NCI-H1436 (cell line): ENCODE results near the gene SELE.
"Not testable (repeated sequence)": the region's sequence is repeated elsewhere in the genome, so short reads cannot be mapped to it uniquely, and the experiment has no call there.

Source experiments
- DNase-seq: peaks from one replicate; lab custom pipeline; 2025; lab: John Stamatoyannopoulos, UW

The SELE gene

DNA sequence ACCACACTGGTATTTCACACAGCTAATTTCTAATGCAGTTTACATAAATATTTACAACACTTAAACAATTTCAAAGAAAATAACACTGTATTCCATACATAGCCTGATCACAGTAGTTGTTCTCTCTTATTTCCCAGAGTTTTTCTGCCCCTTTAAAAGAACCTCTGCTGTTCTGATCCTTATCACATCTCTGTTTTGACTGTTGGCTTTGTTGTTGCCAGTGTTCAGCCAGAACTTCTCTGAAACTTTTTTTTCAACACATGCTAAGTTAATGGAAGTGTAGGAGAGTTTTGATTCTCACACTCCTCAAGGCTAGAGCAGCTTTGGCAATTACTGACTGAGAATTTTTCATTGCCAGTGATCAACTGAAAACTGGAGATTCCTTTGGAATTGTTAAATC is 11.1 kb downstream of the SELE start:
- no peak for DNase-seq

DNA sequence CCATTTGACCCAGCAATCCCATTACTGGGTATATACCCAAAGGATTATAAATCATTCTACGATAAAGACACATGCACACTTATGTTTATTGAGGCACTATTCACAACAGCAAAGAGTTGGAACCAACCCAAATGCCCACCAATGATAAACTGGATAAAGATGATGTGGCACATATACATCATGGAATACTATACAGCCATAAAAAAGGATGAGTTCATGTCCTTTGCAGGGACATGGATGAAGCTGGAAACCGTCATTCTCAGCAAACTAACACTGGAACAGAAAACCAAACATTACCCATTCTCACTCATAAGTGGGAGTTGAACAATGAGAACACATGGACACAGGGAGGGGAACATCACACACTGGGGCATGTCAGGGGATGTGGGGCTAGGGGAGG is 18.8 kb downstream of the SELE start:
- not testable (repeated sequence) for DNase-seq

DNA sequence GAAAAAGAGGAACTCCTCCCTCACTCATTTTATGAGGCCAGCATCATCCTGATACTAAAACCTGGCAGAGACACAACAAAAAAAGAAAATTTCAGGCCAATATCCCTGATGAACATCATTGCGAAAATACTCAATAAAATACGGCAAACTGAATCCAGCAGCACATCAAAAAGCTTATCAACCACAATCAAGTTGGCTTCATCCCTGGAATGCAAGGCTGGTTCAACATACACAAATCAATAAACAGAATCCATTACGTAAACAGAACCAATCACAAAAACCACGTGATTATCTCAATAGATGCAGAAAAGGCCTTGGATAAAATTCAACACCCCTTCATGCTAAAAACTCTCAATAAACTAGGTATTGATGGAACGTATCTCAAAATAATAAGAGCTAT is 20.8 kb downstream of the SELE start:
- DNase-seq = not testable (repeated sequence)

DNA sequence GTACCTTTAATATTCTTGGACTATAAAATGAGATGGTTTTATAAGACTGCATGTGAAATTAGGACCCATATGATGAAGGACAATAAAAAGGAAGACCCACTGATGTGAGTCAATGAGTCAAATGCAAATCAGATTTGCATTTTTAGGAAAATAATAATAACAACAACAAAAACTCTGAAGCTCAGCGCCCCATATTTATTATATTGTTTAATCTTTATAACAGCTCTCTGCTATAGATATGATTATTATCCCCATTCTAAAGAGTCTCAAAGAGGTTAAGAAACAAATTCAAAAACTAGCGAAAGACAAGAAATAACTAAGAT is 21.6 kb downstream of the SELE start:
- DNase-seq = no peak

DNA sequence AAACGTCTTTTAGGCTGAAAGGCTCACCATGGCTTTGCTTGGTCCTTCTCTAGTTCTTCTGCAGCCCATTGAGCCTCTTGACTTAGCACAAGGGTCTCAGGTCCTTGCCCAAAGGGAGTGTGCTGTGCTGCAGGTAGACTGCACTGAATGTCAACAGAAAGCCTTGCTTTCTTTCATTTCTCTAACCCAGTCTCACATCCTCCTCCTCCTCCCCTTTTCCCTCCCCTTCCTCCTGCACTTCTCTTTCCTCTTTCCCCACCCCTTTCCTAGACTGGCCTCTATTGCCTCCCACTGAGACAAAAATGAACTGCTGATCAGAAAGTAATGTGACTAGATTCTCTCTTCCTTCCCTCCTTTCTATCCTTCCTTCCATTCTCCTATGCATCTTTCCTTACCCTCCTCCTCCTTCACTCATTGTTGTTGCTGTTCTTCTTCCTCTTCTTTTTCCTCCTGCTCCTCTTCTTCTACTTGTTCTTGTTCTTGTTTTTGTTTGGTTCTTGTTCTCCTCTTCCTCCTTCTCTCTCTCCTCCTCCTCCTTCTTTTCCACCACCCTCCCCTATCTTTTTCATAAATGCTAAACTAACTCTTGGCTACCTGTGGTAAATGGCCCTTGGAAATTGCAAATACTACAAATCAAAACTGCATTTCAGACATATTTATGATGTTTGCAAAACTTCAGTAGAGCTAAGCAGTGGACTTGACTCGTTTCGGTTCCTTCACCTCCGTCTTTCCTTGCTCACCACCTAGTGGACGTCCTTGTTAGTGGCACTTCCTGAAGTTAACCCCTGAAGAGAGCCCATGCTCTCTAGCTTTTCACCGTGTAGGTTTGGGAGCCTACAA is 22.2 kb downstream of the SELE start, which contains the start of gene SELL:
Gene SELL (minus strand): TSS at position 152 of the 840 bp plus-strand sequence. CDS start 122 bp downstream, at position 30.
- DNase-seq = peak; percentile 18

DNA sequence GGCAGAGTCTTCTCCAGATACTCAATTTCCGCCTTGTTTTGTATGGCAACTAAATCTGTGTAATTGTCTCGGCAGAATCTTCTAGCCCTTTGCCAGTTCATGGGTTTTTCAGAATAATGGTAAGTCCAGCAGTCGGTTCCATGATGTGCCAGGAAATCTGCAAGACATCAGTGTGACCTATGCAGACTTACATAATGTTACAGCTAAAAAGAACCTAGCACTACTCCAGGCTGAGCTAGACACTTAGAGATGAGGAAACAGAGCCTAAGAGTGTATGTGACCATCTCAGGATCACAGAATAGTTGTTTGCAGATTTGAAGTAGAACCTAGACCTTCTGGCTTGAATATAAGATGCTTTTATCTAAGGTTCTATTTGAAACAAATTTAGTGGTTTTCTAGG is 25.2 kb downstream of the SELE start:
- DNase-seq = no peak

DNA sequence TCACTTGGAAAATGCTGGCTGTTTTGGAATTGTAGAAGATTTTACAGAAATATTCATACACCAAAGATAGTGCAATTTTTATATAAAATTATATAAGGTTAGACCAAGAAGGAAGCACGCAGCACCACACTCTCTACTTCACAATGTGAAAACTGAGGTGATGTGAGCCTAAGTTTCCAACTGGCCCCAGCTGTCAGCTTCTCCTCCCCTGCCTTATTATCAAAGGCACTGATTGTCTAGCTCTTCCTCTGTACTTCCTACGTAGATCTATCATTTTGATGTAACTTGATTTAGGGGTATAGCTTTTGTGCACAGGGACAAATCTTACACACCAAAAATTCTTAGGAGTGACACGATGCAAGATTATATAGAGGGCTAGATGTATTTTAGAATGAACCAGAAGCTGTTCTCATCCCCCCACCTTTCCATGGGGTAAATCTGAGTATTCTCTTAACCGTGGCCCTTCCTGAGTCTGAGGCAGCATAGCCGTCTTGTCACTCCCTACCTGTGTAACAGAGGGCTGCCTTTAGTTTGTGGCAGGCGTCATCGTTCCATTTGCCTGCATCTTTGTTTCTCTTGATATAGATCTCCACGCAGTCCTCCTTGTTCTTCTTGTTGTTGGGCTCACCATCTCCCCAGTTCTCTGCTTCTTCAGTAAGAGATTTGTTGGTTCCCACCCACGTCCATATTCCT is 25.8 kb downstream of the SELE start:
- DNase-seq = no peak

DNA sequence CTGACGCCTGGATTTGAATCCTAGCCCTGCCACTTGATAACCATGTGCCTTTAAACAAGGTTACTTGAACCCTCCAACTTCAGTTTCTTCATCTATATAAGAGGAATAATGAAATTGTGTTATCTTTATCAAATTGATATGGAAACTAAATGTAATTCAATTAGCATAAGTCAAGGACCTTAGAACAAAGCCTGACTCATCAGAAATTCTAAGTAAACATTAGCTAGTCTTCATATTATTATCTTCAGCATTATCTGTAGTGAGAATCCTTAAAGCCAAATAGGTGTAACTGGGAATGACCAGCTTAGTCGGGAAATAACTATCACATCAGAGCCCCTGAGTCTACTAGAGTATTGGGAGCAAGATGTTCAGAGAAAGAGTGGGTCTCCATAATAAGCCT is 29.1 kb downstream of the SELE start:
- no peak for DNase-seq

DNA sequence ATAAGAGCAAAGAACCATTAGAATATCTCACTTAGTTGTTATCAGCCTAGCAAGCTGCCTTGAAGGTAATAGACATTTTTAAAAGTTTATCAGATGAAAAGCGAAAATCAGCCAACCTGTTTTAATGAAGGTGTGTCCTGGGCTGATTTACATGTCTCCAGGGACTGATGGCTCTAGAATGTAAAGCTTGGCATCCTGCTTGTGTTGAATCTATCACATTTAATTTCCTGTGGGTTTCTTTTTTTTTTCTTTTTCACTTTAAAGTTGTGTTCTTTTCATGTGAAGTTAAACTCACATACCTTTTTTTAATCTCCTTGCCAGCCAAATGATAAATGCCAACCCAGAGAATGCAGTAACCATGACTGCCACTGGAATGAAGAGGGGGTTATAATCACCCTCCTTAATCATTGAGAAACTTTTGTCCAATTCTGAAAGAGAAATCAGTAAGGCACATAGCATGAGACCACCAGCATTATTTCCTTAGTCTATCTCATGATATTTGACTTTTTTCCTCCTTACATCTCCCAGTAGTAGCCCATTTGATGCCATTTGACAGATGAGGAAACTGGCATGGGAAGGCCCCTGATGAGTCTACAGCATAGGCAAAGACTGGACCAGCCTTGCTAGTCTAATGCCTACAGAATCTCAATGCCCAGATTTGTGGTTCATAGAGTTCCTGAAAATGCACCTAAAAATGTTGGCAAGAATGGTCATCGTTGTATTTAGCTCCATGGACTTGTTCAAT is 32.4 kb downstream of the SELE start:
- no peak for DNase-seq

DNA sequence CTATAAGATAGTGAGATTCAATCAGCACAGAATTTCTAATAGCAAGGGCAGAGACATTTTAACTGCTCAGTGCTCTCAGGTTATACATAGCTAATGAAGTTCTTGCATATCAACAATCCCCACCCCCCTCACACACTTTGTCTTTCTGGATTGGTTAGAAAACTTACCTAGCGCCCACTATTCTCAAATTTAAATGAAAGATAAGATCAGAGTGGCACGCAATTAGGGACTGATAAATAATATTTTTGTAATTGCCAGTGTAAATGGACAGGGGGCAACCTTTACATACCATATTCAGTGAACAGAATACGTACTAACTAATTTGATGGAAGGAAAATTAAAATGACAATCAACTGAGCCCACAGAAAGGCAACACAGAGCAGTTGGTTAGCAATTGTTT is 34.2 kb downstream of the SELE start:
- DNase-seq = no peak

DNA sequence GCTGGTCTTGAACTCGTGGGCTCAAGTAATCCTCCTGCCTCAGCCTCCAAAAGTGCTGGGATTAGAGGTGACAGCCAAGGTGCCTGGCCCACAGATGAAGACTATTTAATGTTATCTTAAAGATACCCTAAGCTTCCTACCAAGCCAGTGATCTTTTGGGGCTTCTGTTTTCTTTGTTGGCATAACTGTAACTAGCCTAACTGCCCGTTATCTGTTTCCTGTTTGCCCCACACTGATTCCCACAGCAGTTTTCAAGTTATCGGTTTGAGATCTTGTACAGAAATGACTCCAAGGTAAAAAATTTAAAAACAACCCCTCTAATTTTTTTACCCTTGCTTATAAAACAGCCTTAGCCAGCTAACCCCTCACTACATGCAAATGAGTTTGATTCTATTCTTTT is 34.9 kb downstream of the SELE start:
- DNase-seq = no peak

DNA sequence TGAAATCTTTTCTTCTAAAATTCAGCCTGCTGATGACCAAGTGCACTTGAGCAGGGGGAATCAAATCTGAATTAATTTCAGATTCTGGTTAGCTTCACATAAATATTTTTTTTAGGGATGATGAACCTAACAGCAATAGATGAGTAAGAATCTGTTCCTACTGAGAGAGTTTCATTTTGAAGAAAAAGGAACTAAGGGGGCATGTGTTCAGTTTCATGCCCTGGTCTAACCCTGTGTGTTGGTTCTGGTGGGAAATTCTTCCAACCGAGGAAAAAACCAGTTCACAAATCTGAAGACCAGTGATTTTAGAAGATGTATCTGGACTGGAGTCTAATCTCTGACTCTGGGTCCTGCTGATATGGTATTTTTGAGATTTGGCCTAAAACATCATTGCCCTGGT is 36.1 kb downstream of the SELE start:
- DNase-seq = no peak

DNA sequence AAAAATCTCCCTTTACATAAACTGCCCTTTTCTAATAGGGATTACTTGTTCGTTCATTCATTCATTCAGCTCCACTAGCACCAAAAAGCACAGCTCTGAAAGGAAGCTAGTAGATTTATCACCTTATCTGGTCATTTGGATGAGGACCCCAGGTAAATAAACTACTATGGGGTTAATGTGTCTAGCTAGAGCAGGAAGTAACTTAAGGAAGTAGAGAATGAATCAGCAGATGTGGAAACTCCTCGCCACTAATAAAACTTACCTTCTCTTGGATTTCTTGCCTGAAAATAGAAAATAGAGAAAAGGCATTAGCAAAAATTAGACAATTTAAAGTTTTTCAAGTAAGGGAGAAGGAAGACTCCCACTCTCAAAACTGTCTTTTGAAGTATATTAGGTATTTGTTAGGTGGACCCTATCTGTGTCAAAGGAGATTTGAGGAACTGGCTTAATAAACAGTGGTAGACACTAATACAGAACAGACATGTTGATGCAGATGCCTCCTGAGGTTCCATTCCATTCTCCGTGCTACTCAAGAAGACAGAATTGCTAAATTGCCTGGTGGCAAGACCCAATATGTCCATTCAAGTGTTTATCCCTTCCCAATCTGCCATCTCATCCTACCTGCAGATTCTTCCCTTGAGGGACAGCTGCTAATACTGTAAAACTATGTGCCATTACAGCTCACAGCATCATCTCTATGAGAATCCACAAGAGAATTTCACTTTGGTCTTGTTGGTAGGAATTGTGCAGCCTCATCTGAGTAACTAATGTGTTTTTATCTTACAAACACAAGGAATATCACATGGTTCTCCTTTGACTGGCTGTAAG is 37.4 kb downstream of the SELE start:
- no peak for DNase-seq

DNA sequence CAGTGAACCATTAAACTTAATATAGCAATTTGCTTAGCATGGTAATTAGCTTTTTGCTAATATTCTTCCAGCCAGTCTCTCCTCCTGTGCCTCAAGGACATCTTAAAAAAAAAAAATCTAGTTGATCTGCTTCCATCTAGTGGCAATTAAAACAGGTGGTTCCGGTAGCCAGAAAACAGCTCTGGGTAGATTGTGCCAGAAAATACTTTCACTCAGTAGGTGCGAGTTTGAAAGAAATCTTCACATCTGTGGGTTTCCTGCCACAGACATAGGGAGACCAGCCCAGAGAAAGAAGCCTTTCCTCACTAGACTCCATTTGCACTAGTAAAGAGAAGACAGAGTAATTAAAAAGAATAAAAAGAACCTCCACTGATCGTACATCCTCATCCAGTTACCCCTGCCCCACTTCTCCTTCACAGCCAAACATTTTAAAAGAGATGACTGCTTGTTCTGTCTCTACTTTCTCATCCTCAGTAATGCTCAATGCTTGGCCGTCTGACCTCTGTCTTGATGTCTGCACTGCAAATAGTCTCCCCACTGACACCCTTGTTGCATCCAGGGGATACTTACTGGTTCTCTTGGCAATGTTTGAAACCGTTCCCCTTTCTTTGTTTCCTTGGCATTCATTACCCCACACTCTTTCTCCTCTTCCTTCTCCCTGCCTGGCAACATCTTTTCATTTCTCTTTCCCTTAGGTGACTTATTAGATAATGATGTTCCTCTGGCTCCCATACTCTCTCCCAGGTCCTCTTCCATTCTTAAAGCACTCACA is 39.4 kb downstream of the SELE start:
- DNase-seq = no peak

DNA sequence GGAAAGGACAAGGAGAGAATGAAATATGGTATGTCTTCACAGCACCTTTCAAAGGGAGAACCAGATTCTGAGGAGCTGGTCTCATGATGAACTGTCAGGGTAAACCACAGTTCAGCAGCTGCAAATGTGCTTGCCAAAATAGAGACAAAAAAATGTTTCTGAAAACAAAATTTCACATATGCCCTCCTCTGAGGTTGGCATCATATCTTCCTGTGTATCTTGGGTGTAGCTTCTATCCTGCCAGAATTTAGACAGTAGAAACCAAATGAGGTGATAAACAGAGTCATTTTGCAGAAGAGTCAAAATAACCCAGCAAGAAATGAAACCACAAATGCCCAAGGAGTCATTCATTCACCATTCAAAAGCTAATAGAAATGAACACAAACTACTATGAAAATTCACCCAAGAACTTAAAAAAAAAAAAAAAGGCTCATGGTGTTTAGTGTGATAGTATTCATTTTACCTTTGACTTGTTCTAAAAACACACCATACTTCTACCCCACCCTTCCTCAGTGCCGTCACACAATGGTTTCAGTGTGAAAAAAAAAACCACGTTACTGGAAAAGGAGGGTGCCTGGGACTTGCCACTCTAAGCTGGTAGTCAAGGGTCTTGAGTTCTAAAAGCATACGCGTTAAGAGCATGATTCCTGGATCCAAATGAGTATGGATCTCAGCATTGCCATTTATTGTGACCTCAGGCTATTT is 41.0 kb downstream of the SELE start:
- DNase-seq = no peak

DNA sequence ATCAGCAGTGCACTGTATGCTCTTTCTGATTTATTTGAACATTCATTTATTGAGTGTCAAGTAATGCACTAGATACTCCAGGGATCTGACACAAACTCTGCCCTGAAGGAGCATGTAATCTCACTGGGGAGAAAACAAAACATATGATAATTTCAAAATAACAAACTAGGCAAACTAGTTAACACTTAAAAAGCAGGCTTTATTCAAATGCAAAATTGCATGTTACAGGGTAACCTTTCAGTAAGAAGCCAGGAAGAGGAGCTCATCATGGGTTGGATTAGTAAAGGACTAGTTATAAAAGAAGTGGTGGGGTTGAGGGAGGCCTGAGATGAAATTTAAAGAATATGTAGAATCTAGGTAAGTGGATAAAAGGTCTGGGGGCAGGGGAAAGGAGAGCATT is 43.4 kb downstream of the SELE start:
- no peak for DNase-seq

DNA sequence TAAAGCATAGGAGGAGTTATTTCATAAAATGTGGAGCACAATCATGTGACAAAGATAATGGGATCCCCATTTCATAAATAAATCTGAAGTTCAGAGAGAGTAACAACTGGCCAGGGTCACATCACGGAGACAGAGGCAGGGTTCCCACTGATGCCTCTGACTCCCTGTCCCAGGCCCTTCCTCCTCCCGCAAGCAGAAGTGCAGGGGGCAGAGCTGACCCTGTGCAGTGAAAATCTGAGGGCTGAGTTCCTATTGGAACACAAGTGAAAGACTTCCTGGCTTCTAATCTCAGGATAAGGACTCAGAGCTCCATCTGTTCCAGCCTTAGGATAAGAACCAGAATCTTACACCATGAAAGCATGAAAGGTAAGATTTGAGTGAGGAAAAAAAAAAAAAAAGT is 44.5 kb downstream of the SELE start:
- no peak for DNase-seq

DNA sequence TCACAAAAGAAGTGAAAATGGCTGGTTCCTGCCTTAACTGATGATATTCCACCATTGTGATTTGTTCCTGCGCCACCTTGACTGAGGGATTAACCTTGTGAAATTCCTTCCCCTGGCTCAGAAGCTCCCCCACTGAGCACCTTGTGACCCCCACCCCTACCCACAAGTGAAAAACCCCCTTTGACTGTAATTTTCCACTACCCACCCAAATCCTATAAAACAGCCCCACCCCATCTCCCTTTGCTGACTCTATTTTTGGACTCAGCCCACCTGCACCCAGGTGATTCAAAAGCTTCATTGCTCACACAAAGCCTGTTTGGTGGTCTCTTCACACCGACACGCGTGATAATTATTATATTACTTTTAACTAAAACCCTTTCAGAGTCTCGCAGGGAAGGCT is 45.5 kb downstream of the SELE start:
- not testable (repeated sequence) for DNase-seq

DNA sequence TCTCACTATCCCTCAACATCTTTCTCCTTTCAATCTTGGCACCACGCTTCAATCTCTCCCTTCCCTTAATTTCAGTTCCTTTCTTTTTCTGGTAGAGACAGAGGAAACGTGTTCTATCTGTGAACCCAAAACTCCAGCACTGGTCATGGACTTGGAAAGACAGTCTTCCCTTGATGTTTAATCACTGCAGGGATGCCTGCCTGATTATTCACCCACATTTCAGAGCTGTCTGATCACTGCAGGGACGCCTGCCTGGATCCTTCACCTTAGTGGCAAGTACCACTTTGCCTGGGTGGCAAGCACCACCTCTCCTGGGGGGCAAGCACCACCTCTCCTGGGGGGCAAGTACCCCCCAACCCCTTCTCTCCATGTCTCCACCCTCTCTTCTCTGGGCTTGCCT is 50.2 kb downstream of the SELE start:
- no peak for DNase-seq

DNA sequence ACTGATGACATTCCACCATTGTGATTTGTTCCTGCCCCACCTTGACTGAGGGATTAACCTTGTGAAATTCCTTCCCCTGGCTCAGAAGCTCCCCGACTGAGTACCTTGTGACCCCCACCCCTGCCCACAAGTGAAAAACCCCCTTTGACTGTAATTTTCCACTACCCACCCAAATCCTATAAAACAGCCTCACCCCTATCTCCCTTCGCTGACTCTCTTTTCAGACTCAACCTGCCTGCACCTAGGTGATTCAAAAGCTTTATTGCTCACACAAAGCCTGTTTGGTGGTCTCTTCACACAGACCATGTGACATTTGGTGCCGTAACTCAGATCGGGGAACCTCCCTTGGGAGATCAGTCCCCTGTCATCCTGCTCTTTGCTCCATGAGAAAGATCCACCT is 50.7 kb downstream of the SELE start:
- not testable (repeated sequence) for DNase-seq

DNA sequence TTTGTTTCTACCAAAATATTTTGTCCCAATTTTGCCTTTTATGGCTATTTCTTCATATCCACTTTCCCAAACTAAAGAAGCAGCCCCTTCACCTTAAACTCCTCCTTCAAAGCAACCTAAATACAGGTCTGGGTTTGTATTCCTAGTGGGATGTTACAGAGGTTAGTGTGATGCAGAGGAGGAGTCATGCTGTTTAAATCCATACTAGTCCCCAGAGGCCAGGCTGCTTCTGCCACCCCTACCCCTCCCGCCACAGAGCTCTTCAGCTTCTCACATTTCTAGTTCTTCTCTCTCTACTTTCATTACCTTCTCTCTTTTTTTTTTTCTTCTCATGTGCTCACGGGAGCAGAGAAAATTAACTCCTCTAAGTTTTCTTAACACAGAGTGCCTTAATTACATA is 51.8 kb downstream of the SELE start:
- DNase-seq = no peak
